Measurements from ENCODE around the gene CHD6. TPM values are rescaled to one million over a fixed set of nuclear protein-coding genes. Genes with fewer than 3 reads are reported as not detected.

Gene CHD6
- total RNA-seq, 1 experiment from 2014 or later, result 16.1 TPM

GRCh38 chr20:41359541-41360011 is 258.6 kb downstream of the CHD6 start:
- DNase-seq, result no peak
- H3K4me3 ChIP-seq, result no peak overlapping the region
- H3K36me3 ChIP-seq, result peaks cover 6% of the 10 kb centered on the region; the same call in 1 of the 2 replicates
- no peaks in the 10 kb centered on the region for H3K9me3 ChIP-seq
- no peaks in the 10 kb centered on the region for H3K27me3 ChIP-seq

- no peak overlapping the region for H3K4me3 ChIP-seq
- H3K36me3 ChIP-seq, result peaks cover 6% of the 10 kb centered on the region; the same call in 1 of the 2 replicates
- DNase-seq, result no peak
- no peaks in the 10 kb centered on the region for H3K27me3 ChIP-seq
- no peaks in the 10 kb centered on the region for H3K9me3 ChIP-seq
These were observed 259.5 kb downstream of the CHD6 start for GRCh38 chr20:41358717-41359116.

- H3K27me3 ChIP-seq, result no peaks in the 10 kb centered on the region
- H3K36me3 ChIP-seq, result peaks cover 6% of the 10 kb centered on the region; the same call in 1 of the 2 replicates
- no peaks in the 10 kb centered on the region for H3K9me3 ChIP-seq
- no peak overlapping the region for H3K4me3 ChIP-seq
- DNase-seq, result no peak
These were observed 259.9 kb downstream of the CHD6 start for GRCh38 chr20:41358230-41358629.

GRCh38 chr20:41357424-41358163 is 260.6 kb downstream of the CHD6 start:
- H3K4me3 ChIP-seq, result no peak overlapping the region
- peaks cover 6% of the 10 kb centered on the region; the same call in 1 of the 2 replicates for H3K36me3 ChIP-seq
- H3K9me3 ChIP-seq, result no peaks in the 10 kb centered on the region
- DNase-seq, result no peak
- H3K27me3 ChIP-seq, result no peaks in the 10 kb centered on the region

- DNase-seq, result no peak
- no peaks in the 10 kb centered on the region for H3K27me3 ChIP-seq
- no peak overlapping the region for H3K4me3 ChIP-seq
- H3K9me3 ChIP-seq, result no peaks in the 10 kb centered on the region
- H3K36me3 ChIP-seq, result peaks cover 6% of the 10 kb centered on the region; the same call in 1 of the 2 replicates
These were observed 261.2 kb downstream of the CHD6 start for GRCh38 chr20:41356951-41357350.

- no peak overlapping the region for H3K4me3 ChIP-seq
- no peaks in the 10 kb centered on the region for H3K9me3 ChIP-seq
- peaks cover 6% of the 10 kb centered on the region; the same call in 1 of the 2 replicates for H3K36me3 ChIP-seq
- no peaks in the 10 kb centered on the region for H3K27me3 ChIP-seq
- DNase-seq, result no peak
These were observed 262.5 kb downstream of the CHD6 start for GRCh38 chr20:41355598-41356203.

GRCh38 chr20:41355192-41355591 is 263.0 kb downstream of the CHD6 start:
- H3K4me3 ChIP-seq, result no peak overlapping the region
- DNase-seq, result no peak
- H3K9me3 ChIP-seq, result no peaks in the 10 kb centered on the region
- no peaks in the 10 kb centered on the region for H3K27me3 ChIP-seq
- H3K36me3 ChIP-seq, result peaks cover 6% of the 10 kb centered on the region; the same call in 1 of the 2 replicates

GRCh38 chr20:41353530-41353929 is 264.6 kb downstream of the CHD6 start:
- no peak for DNase-seq
- H3K9me3 ChIP-seq, result no peaks in the 10 kb centered on the region
- peaks cover 8% of the 10 kb centered on the region for H3K36me3 ChIP-seq
- no peak overlapping the region for H3K4me3 ChIP-seq
- no peaks in the 10 kb centered on the region for H3K27me3 ChIP-seq

- Histone ChIP-seq H3K36me3 (peaks cover 8% of the 10 kb centered on the region), H3K27me3 (no peaks in the 10 kb centered on the region), H3K9me3 (no peaks in the 10 kb centered on the region), H3K4me3 (no peak overlapping the region)
- no peak for DNase-seq
These were observed 265.5 kb downstream of the CHD6 start for GRCh38 chr20:41352666-41353065.

- no peaks in the 10 kb centered on the region for H3K27me3 ChIP-seq
- H3K4me3 ChIP-seq, result no peak overlapping the region
- no peak for DNase-seq
- no peaks in the 10 kb centered on the region for H3K9me3 ChIP-seq
- H3K36me3 ChIP-seq, result peaks cover 10% of the 10 kb centered on the region
These were observed 266.1 kb downstream of the CHD6 start for GRCh38 chr20:41352106-41352505.
